ENCODE data around the gene DIRAS1.

DIRAS1 gene

DNA sequence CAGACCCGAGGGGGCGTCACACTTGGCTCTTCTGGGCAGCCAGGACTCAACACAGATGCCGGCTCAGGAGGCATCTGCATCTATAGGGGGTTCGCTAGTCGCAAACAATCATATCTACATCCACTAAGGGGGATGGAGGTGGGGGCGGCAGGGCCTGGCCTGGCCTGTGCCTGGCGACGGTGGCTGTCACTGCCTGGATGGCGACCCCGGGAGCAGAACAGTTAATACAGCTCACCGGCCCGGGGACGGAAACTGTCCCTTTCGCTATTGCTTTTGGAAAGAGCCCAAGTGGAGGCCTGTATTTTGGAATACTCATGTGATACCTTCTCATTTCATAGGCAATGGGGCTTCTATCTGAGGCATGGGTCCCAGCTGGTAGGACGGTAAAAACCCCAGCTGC lies 44.2 kb upstream of the DIRAS1 start:
- TF ChIP-seq, protein P1, sequence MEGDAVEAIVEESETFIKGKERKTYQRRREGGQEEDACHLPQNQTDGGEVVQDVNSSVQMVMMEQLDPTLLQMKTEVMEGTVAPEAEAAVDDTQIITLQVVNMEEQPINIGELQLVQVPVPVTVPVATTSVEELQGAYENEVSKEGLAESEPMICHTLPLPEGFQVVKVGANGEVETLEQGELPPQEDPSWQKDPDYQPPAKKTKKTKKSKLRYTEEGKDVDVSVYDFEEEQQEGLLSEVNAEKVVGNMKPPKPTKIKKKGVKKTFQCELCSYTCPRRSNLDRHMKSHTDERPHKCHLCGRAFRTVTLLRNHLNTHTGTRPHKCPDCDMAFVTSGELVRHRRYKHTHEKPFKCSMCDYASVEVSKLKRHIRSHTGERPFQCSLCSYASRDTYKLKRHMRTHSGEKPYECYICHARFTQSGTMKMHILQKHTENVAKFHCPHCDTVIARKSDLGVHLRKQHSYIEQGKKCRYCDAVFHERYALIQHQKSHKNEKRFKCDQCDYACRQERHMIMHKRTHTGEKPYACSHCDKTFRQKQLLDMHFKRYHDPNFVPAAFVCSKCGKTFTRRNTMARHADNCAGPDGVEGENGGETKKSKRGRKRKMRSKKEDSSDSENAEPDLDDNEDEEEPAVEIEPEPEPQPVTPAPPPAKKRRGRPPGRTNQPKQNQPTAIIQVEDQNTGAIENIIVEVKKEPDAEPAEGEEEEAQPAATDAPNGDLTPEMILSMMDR (IDR thresholded peaks at IDR 0.05; ENCODE audit: low read depth, low read length): no peak
- H3K4me3 ChIP-seq (ENCODE audit: low read depth, low read length): no peak overlapping the region

DNA sequence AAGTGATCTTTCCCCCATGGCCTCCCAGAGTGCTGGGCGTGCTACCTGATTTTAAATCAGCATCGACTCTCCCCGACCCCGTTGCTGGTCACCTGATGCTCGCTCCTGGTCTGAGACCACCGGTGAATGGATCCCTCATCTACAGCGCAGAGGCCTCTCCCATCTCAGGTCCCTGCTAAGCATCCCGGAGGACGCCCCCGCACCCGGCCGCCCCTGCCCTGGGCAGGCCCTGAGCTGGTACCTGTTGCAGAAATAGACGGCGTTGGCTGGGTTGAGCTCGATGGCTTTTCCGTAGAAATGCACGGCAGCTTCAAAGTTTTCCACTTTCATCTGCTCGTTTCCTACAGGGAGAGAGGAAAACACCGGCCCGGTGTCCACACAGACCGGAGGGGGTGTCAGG lies 43.8 kb upstream of the DIRAS1 start:
- no peak overlapping the region for H3K4me3 ChIP-seq (ENCODE audit: low read depth, low read length)
- TF ChIP-seq, protein P1 (IDR thresholded peaks at IDR 0.05; ENCODE audit: low read depth, low read length): no peak

DNA sequence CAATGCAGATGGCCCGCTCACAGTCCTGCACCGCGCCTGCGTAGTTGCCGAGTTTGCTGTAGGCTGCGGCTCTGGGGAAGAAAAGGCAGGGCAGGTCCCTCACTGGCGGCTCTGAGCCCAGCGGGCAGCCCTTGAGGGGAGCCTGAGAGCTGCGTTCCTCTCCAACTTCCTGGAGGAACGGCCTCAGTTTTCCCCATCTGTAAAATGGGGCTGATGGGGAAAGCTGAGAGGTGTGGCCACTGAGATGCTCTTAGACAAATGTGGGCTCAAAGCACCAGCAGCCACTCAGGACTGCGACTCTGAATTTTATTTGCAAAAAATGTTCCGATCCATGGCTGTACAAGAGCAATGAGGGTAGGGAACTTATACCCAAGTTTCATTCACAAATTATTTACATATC lies 42.5 kb upstream of the DIRAS1 start:
- TF ChIP-seq, protein P1 (IDR thresholded peaks at IDR 0.05; ENCODE audit: low read depth, low read length): no peak
- H3K4me3 ChIP-seq (ENCODE audit: low read depth, low read length): no peak overlapping the region

DNA sequence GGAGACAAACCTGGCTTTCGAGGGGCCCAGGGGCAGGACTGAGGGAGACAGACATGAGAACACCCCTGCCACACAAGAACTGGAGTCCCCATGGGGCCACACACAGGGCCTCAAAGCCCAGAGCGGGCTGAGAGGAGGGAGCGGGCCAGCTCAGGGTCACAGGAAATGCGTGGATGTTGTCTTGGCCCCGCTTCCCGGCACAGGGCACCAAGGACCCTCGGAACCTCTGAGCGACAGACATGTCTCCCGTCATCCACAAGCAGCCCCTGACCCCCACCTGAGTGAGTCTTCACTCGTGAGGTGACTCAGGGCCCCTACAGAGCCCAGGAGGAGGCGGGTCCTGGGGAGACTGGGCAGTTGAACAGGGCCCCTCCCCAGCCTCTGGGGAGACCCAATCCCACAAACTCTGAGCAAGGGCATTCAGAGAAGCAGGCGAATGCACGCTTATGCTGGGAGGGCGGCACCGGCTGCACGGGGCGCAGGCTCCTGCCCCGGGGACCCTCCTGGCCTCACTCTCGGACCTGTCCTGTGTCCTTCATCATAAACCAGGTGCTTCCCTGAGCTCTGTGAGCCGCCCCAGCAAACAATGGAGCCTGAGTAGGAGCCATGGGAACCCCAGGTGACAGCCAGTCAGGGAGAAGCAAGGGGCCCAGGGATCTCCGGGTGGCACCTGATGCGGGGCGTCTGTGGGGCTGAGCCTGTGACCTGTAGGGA lies 41.8 kb upstream of the DIRAS1 start:
- no peak overlapping the region for H3K4me3 ChIP-seq (ENCODE audit: low read depth, low read length)
- TF ChIP-seq, protein P1 (IDR thresholded peaks at IDR 0.05; ENCODE audit: low read depth, low read length): no peak

DNA sequence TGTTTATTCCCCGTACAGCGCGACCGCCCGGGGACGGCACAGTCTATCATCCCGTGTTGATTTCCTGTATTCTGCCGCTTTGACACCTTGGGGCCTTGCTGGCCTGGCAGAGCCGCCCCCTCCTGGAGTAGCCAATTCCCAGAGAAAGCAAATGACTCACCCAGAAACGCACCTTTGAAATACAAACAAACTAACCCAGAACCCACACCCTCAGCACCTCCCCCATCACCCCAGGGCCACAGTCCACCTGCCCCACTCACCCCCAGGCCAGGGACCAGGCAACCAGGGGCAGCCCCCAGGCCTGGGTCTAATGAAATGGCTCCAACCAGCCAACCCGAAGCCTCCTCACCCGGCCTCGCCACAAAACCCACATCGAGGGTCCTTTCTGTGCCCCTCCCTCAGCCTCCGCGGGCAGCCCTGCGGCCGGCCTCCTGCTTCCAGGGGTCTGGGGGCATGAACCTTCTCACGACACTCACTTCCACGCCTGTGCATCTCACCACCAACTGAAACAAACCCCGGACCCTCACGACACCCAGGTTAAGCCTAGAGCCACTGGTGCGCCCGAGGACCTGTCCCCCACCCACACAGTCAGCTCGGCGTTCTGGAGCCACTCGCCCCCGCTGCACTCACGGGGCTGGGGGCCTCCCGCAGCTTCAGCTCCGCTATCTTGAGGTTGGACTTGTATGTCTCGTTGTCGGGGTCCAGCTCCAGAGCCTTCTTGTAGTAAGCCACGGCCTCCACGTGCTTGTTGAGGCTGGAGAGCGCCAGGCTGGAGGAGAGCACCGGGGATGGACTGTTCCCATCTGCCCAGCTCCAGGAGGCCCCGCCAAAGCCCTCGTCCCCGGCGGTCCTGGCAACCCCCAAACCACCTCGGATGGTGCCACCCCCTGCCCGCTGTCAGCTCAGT lies 41.0 kb upstream of the DIRAS1 start:
- TF ChIP-seq, protein P1 (IDR thresholded peaks at IDR 0.05; ENCODE audit: low read depth, low read length): no peak

DNA sequence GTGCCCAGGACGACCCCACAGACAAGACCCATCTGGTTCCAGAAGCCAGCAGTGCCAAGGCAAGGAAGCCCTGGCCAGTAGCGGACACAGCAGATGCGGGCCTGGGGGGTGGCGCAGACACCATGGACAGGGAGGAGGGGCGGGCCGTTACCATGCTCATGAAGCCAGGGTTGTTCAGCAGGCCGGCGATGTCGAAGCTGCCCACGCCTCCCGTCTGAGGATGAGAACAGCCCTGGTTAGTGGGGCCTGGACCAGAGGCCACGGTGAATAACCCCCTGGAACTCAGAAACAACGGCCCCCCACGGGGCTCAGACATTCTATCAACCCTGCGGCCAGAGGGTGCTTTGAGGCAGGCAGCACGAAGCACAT lies 40.1 kb upstream of the DIRAS1 start:
- H3K4me3 ChIP-seq (ENCODE audit: low read depth, low read length): no peak overlapping the region
- TF ChIP-seq, protein P1 (IDR thresholded peaks at IDR 0.05; ENCODE audit: low read depth, low read length): no peak

More for the DNA sequence above, 41.0 kb upstream of the DIRAS1 start:
- no peak overlapping the region for H3K4me3 ChIP-seq (ENCODE audit: low read depth, low read length)

DNA sequence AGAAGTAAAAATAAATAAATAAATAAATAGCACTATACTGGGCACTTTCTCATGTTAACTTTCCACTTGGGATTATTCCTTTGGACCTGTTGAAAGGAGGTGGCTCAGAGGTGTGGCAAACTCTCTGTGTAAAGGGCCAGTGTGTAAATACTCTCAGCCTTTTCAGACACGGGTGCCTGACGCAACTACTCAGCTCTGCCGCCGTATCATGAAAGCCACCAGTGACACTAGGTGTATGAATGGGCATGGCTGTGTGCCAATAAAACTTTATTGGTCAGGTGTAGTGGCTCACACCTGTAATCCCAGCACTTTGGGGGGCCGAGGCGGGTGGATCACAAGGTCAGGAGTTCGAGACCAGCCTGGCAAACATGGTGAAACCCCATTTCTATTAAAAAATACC lies 38.8 kb upstream of the DIRAS1 start:
- TF ChIP-seq, protein P1 (IDR thresholded peaks at IDR 0.05; ENCODE audit: low read depth, low read length): no peak
- no peak overlapping the region for H3K4me3 ChIP-seq (ENCODE audit: low read depth, low read length)
